Lung microvascular endothelial cell (primary cell): ENCODE data around the gene ZNF266. TPM values are rescaled to one million over a fixed set of nuclear protein-coding genes. Genes with fewer than 3 reads are reported as not detected.

Experiments used
- DNase-seq, 2 donors: peaks; one replicate each; pipeline versions ENCODE4 v3.0.0 to v3.0.0-alpha.2; 2010; ENCODE audit warnings: low read depth in 2 of 2
- total RNA-seq: library from RNA; depleted of rRNA; stranded (reverse); fragments of >200 nt; gene quantifications from 2 replicates; pipeline ENCODE4 v1.2.1, GENCODE V29; 2014

Gene ZNF266
- total RNA-seq: 6.8 and 8.5 TPM in 2 replicates

DNA sequence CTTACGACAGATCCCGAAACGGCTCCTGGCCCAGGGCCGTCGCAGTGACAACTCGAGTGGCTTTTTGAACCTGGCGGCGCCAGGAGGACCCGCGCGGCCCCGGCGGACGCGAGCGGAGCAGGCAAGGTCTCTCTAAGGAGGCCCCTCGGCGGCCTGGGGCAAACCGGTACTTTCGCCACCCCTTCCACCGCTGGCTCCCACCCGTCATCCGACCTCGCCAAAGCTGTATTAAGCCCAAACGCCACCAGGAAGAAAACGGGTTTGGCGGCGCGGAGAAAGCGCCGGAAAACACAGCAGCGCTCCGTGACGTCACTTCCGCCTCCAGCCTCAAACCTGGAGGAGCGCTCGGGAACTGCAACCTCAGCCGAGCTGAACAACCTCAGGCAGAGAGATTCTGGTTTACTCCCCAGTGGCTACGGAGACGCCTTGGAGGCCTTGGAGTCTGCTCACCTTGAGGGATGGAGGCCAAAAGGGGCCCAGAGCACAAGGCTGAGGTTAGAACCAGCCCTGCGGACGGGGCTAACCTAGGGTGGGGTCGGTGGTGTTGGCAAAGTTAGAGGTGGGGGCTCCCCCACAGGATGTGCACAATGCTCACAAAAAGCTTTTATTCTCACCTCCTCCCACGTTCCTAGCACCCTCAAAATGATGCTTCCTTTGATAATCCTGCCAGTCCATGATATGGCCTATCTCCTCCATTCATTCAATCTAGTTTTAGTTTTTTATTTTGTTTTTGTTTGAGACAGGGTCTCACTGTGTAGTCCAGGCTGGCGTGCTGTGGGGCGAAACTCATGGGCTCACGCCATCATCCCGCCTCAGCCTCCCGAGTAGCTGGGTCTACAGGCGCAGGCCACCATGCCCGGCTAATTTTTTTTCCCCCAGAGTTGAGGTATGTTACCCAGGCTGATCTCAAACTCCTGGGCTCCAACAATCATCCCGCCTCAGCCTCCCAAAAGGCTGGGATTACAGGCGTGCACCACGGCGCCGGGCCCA lies at the start of gene ZNF266:
ZNF266 (minus strand) TSS at position 295 of the 990 bp plus-strand sequence. CDS start 15,484 bp downstream, outside the sequence.
- peak; percentile 93 to 94 for DNase-seq

DNA sequence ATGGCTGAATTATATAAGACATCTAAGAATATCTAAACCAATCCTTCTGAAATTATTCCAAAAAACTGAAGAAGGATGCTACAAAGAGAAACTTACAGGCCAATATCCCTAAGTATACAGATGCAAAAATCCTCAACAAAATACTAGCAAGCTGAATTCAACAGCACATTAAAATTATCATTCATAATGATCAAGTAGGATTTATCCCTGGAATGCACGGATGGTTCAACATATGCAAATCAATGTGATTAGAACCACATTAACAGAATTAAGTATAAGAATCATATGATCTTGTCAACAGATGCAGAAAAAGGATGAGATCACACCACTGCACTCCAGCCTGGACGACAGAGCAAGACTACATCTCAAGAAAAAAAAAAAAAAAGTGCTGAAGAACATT lies 49.8 kb upstream of the ZNF266 start:
- DNase-seq: no peak

DNA sequence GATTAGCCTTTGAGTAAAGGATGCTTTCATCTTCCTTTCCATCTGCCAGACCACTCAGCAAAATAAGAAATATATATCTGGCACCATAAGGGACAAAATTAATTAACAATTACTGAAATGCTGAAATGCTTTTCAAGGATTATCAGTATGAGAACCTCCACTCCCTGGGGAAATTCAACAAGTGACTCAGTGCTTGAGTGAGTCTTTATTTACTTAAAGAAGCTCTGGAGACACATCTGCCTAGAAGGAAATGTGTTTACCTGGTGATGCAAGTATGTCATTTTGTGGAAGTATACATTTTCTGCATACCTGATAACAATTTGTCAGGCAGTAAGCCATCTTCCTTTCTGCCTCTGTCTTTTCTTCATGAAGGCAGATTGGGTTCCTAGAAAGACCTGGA lies 39.6 kb upstream of the ZNF266 start:
- no peak for DNase-seq

DNA sequence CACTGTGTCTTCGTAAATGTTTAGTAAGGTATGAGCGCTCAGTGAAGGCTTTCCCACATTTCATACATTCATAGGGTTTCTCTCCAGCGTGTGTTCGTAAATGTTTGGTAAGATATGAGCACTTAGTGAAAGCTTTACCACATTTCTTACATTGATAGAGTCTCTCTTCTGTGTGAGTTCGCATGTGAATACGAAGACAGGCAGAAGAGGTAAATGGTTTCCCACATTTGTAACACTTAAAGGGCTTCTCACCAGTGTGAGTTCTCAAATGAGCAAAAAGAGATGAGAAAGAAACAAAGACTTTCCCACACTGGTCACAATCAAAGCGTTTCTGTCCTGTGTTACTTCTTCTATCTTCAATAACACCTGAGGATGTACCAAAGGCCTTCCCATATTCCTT lies 31.8 kb upstream of the ZNF266 start:
- DNase-seq: no peak

DNA sequence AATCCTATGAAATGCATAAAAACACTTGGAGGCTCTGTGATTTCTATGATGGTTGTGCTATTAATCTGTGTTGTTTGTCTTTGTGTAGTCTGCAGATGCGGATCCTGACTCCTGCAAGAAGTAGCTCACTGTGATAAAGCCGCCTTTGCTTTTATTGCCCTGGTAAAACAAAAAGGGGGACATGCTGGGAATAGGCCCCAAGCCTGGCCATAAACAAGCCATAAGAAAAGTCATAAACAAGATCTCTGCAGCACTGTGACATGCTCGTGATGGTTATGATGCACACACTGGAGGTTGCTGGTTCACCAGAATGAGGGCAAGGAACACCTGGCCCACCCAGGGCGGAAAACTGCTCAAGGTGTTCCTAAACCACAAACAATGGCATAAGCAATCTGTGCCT lies 26.6 kb upstream of the ZNF266 start:
- no peak for DNase-seq

DNA sequence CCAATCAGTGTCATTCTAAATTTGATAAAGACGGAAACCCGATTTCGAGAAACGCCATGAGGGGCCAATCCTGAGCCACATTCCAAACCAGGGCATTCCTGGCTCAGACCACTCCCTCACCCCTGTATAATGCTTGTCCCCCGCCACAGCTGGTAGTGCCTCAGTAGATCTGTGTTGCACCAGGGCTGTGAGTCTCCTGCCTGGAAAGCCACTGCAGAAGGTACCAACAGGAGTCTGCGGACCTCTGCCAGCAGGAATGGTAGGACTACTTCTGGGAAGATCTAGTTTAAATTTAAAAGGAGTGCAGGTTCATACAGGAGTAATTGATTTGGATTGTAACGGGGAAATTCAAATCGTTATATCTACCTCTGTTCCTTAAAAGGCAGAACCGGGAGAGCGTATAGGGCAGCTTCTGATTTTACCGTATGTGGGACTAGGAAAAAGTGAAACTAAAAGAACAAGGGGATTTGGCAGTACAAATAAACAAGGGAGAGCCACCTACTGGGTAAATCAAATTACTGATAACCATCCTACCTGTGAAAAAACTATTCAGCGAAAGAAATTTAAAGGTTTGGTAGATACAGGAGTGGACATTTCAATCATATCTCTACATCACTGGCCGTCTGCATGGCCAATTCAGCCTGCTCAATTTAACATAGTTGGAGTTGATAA lies 20.8 kb upstream of the ZNF266 start:
- no peak for DNase-seq

DNA sequence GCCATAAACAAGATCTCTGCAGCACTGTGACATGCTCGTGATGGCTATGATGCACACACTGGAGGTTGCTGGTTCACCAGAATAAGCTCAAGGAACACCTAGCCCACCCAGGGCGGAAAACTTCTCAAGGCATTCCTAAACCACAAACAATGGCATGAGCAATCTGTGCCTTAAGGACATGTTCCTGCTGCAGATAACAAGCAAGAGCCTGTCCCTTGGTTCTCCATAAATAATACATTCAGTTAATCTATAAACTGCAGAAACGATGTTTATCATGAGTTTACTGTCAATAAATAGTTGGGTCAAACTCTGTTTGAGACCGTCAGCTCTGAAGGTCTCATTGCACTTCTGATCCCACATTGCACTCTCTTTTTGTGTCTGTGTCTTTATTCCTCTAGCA lies 18.6 kb upstream of the ZNF266 start:
- no peak for DNase-seq

DNA sequence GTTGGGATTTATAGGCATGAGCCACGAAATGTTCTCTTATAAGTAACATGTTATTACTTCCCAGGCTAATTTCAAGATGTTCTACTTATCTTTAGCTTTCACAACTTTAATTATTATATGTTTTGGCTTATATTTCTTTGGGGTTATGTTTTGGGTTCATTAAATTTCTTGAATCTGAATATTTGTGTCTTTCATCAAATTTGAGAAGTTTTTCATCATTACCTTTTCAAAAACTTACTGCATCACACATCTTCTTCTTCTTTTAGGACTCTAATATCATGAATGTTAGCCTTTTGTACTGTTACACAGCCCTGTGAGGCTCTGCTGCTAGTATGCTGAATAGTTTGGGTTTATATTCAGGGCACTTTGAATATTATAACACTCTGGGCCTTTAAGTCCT lies 9.7 kb upstream of the ZNF266 start:
- no peak for DNase-seq

DNA sequence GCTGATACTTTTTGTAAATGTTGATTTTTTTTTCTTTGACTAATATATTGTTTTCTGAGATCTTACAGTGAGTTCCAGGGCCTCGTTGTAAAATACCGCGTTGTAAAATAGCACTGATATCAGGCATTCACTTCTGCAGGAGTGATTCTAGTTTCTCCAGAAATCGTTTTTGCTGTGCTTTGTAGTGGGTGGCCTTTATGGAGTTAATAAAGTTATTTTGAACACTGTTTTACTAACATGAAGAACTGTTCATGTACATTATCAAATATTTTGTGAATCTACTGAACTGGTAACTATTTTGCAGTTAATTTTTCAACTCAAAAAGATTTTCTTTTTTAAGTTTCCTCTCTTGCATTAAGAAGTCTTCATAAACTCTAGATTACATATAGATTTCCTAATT lies 985 bp upstream of the ZNF266 start:
- no peak for DNase-seq

DNA sequence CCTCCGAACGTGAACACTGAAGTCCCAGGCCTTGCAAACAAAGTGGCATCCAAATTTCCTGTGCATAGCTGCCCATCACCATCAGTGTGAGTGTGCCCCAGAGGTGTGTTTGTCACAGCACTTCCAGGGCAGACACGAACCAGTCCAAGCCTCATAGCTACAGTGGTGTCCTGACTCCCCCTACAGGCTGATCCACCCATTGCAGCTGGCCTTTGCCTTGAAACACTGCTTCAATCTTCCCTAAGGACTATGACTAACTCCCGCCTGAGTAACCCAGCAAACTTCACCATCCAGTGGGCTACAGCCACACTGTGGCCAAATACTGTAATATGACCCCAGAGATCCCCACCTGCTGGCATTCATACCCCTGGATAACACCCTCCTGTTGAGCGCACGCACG lies 3.9 kb downstream of the ZNF266 start:
- peak; percentile 12 to 39 for DNase-seq

DNA sequence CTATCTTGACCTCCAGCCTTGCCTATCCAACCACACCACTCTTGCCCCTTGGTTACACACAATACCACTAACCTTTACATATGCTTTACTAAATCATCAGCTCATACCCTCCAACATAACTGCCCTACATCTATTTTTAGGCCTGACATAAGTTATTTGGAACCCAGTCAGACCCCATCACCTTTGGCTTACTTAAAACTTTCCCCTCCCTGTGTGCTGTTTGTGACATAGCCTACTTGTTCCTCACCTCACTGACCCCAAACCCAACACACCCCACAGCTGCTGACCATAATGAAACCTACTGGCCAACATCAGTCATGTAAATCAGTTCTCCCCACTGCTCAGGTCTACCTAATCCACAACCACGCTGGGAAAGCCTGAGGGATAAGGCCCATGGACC lies 4.9 kb downstream of the ZNF266 start:
- no peak for DNase-seq

DNA sequence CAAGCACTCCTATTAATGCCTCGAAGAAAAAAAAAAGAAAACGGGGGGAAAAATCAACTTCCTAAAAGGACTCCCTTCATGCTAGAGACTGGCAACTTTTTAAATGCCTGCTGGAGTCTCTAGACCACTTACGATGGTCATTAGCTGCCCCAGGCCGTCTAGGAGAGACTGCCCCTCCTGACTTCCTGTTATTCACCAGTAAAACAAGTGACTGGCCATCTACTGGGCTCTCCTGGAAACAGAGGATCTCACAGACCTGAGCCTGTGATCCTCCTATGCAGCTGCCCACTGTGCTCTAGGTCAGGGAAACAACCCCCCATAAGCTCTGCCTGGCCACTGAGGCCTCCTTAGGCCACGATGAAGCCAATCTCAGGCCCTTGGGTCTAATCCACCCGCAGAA lies 7.4 kb downstream of the ZNF266 start:
- DNase-seq: peak in 1 of 2 donors; percentile 6

DNA sequence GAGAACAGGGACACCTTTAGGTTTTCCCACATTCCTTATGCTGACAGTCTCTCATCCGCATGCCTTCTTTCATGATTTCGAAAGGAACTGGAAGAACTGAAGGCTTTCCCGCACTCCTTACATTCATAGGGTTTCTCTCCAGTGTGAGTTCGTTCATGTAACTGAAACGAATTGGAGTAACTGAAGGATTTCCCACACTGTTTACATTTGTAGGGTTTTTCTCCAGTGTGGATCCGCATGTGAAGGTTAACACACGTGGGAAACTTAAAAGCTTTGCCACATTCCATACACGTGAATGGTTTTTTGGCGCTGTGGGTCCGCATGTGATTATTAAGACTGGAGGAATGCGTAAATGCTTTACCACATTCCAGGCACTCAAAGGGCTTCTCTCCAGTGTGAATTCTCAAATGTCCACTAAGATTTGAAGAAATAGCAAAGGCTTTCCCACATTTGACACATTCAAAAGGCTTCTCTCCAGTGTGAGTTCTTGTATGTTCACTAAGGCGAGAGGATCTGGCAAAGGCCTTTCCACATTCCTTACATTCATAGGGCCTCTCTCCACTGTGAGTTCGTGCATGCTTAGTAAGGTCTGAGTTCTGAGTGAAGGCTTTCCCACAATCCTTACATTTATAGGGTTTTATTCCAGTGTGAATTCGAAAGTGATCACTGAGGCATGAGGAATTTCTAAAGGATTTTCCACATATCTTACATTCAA lies 22.0 kb downstream of the ZNF266 start:
- DNase-seq: no peak

DNA sequence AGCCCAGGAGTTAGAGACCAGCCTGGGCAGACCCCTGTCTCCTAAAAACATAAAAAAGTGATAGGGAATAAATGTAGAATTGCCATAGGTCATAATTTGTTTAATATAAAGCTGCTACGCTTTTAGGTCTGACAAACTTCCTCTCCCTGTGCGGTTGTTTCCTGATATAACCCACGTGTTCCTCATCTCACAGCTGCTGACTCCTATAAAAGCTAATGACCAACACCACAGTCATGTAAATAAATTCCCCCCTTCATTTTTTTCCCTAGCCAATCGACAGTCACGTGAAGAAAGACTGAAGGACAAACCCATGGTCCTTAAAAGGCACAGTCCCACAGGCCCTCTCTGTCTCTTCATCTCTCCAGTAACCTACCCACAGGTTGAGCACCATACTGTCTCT lies 27.5 kb downstream of the ZNF266 start:
- DNase-seq: no peak

DNA sequence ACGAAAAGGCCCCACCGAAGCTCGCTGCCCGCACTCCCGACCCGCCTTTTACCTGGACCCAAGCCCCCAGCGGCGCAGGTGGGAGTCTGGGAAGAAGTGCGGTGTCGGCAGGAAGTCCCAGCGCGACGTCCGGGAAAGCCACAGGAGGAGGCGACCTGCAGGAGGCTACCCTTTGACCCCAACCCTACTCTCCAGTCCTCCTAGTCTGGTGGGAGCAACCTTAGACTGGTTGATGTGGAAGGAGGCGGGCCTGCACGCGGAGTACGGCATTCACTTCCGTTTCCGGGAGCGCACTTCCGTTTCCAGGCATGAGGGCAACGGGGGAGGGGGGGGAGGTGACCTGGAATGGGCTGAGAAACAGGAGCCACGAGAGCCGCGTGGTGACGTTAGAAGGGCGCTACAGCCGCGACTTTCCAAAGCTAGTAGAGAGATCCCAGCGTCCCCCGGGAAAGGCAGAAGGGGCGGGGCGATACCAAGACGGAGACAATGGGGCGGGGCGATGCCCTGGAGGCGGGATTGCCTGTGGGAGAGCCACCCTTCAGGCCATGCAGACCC lies 28.5 kb downstream of the ZNF266 start:
- DNase-seq: no peak

DNA sequence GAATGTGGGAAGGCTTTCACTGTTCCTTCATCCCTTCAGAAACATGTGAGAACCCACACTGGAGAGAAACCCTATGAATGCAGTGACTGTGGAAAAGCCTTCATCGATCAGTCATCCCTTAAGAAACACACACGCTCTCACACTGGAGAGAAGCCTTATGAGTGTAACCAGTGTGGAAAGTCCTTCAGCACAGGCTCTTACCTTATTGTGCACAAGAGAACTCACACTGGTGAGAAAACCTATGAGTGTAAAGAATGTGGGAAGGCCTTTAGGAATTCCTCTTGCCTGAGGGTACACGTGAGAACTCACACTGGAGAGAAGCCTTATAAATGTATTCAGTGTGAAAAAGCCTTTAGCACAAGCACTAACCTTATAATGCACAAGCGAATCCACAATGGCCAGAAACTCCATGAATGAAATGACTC lies 54.0 kb downstream of the ZNF266 start:
- DNase-seq: no peak

DNA sequence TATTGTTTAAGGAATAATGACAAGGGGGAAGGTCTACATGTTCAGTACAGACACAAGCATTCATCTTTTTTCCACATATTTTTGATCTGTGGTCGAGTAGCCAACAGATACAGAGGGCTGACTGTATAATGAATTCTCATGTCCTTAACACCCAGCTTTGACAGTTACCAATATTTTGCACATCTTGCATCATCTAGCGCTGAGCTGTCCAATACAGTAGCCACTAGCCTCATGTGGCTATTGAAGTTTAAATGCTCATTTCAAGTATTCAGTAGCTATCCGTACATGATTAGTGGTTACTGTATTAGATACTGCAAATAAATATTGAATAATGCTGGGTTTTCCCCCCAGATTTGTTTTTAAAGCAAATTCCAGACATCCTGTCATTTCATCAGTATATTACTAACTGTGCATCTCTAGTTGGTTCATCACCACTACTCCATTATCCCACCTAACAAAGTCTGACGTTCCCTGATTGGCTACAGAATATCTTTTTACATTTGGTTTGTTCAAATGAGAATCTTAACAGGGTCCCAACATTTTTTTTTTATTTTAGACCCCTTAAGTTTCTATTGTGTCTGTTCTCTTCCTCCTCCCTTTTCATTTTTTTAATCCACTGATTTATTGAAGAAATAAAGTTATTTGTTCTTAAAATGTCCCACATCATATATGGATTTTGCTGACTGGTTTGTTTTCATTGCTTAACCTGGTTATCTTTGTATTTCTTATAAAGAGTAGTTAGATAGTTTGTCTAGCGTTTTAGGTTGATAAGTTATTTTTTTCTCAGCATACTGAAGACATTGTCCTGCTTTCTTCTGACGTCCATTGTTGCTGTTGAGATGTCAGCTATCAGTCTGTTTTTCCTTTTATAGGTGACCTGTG lies 64.4 kb downstream of the ZNF266 start:
- no peak for DNase-seq

DNA sequence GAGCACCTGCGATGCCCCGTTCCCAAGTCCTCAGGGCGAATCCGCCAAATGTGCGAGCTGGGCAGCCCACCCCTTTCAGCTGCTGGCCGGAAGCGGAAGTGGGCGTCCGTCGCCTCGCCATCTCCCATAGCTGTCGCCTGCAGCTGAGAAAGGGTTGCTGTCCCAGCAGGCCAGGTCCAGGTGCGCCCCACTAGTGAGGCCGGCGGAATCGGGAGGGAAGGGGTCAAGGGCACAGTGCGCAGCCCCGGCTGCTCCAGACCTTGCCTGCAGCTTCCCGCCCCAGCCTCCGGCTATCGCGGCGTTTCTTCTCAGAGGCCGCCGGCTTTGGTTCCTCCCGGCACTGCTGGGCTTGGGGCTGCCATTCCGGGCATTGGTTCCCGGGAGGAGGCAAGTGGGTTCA lies 72.5 kb downstream of the ZNF266 start, which contains the start of gene ZNF177:
ZNF177 (plus strand) TSS at position 109 of the 400 bp plus-strand sequence. CDS start 15,299 bp downstream, outside the sequence.
- DNase-seq: no peak
